GM12875 (cell line): Measurements from ENCODE around the gene C1orf210.

Source experiments
- H3K4me3 ChIP-seq: one replicate; pipeline ENCODE4 v1.5.1; 2011; ENCODE audit warnings: low read depth, low read length, control low read depth
- CTCF ChIP-seq: IDR thresholded peaks from 2 replicates; pipeline ENCODE4 v1.5.1; 2011; ENCODE audit warnings: low read depth, mild to moderate bottlenecking, control low read depth, inconsistent platforms, low read length, moderate library complexity, borderline replicate concordance; ENCODE audit not compliant: insufficient read depth

The C1orf210 gene

GRCh38 chr1:43316738-43317520 lies 31.5 kb upstream of the C1orf210 start:
- peak; percentile 16; the same call in 1 of the 2 replicates for TF ChIP-seq CTCF
- H3K4me3 ChIP-seq: no peak overlapping the region

GRCh38 chr1:43315963-43316737 lies 30.8 kb upstream of the C1orf210 start:
- no peak overlapping the region for H3K4me3 ChIP-seq
- TF ChIP-seq CTCF: no peak

- TF ChIP-seq CTCF: no peak
These were observed 30.1 kb upstream of the C1orf210 start for GRCh38 chr1:43315481-43315880.

DNA sequence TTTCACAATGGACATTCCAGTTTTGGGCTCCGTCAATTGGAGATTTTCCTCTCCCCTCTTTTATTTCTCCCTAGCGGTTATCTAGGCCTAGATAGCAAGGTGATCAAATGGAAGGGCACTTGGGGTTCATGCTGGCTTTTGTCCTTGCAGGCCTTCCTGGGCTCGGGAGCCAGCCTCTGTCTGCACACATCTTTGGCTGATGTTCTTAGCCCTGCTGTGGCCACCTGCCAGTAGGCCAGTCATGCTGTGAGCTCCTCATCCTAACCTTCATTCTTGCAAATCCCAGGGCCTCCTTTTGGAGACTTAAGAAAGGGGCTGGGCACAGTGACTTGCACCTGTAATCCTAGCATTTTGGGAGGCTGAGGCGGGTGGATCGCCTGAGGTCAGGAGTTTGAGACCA lies 28.9 kb upstream of the C1orf210 start:
- no peak for TF ChIP-seq CTCF
- no peak overlapping the region for H3K4me3 ChIP-seq

More at GRCh38 chr1:43315481-43315880, 30.1 kb upstream of the C1orf210 start:
- no peak overlapping the region for H3K4me3 ChIP-seq

- no peak for TF ChIP-seq CTCF
- no peak overlapping the region for H3K4me3 ChIP-seq
These were observed 28.4 kb upstream of the C1orf210 start for GRCh38 chr1:43313771-43314170.

GRCh38 chr1:43312663-43313515 lies 27.5 kb upstream of the C1orf210 start:
- H3K4me3 ChIP-seq: no peak overlapping the region
- TF ChIP-seq CTCF: no peak
